Right lobe of liver (tissue), 6 donors: ENCODE measurements around the gene GREM2. TPM values are rescaled to one million over a fixed set of nuclear protein-coding genes. Genes with fewer than 3 reads are reported as not detected.

ENCODE experiments used
- ATAC-seq, 4 donors: fragments of 200-7000 bp; cut with Tn5 transposase; one replicate each; pipeline ENCODE4 v1.9.1; 2020; ENCODE audit warnings: mild to moderate bottlenecking in 4 of 4, moderate library complexity in 4 of 4
- DNase-seq, 3 donors: peaks; one replicate each; pipeline ENCODE4 v3.0.0-alpha.2; 2020
- H3K27ac ChIP-seq, 3 donors: fragments of 200-600 bp; one replicate each; pipeline ENCODE4 v1.8.0; 2022
- H3K27me3 ChIP-seq, 2 donors: fragments of 200-600 bp; one replicate each; pipeline ENCODE4 v1.8.0; 2022
- H3K36me3 ChIP-seq, 4 donors: fragments of 200-600 bp; sonication (generic) in 1 of 4; one replicate each; pipeline versions ENCODE4 v1.5.1 to v1.8.0; 2017 to 2022; ENCODE audit warnings: control low read depth in 1 of 4
- H3K4me1 ChIP-seq, 4 donors: fragments of 200-600 bp; sonication (generic) in 1 of 4; one replicate each; pipeline versions ENCODE4 v1.5.1 to v1.8.0; 2017 to 2022; ENCODE audit warnings: control low read depth in 1 of 4
- H3K4me3 ChIP-seq, 3 donors: fragments of 200-600 bp; one replicate each; pipeline ENCODE4 v1.8.0; 2022
- H3K9me3 ChIP-seq, 4 donors: fragments of 200-600 bp; sonication (generic) in 1 of 4; one replicate each; pipeline versions ENCODE4 v1.5.1 to v1.8.0; 2017 to 2022; ENCODE audit warnings: control low read depth in 1 of 4
- CTCF ChIP-seq, 4 donors: fragments of 200-600 bp in 3 of 4; fragments of 450-650 bp in 1 of 4; IDR thresholded peaks; one replicate each; pipeline versions ENCODE4 v1.5.1 to v1.8.0; 2016 to 2022; ENCODE audit warnings: antibody characterized with exemption in 4 of 4, mild to moderate bottlenecking in 2 of 4
- POLR2A ChIP-seq: fragments of 450-650 bp; IDR thresholded peaks from one replicate; pipeline ENCODE4 v1.6.1; 2017; ENCODE audit warnings: antibody characterized with exemption, mild to moderate bottlenecking
- WGBS: methylation state at CpG from one replicate; pipeline ENCODE4 v1.1.6; 2018; ENCODE audit warnings: low coverage, low lambda C conversion rate; ENCODE audit not compliant: insufficient coverage; ENCODE audit errors: missing lambda C conversion rate; 5-methylcytosine and 5-hydroxymethylcytosine counted together
- intact Hi-C, 2 donors: fragments of 100-400 bp; cut with DNase I; formaldehyde crosslinking; loops; one replicate each; pipeline versions ENCODE4 v1.11.2 to v1.14.1; 2022
- total RNA-seq, 6 experiments: library from RNA; depleted of rRNA in 2 of 6; stranded (reverse); fragments of >200 nt in 2 of 6; fragmentation: NEBNext Ultra II Directional in 3 of 6; extraction: Animal tissue kit (Norgen Biotek cat#: 25700) in 3 of 6; gene quantifications; one replicate each; pipeline versions ENCODE4 v1.1.0 to v1.2.4, GENCODE V29; 2016 to 2023
- donor health status: DM: no; HTN: yes; CAD: no.
- donor health status: DM: no; HTN: no; CAD: no.
- donor health status: DM: no; HTN: no; CAD: no.
- donor health status: DM: no; HTN: yes; CAD: no.
- donor health status: DM: no; HTN: yes; CAD: no.

GREM2 gene
- total RNA-seq, 6 experiments from 2014 or later: 5.1 to 27.4 (median 12.7) TPM

DNA sequence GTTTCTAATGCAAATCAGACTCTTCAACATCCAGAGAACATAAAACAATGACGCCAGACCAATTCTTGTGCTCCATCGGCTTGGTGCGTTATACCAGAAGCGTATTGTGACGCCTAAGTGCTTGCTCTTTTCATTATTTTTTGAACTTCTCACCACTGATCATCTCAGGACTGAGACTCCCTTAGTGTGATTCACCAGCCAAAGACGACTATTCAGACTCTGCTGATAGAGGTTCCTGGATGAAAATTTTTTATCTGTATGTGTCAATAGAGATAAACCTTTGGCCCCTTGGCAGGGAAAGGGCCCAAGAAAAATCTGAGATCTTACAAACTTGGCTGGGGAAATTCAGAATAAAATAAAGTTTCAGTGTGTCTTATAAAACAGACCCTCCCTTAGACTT lies 856 bp upstream of the GREM2 start:
- ATAC-seq (peak; percentile 53 to 65 (median 58)), DNase-seq (peak in 1 of 3 donors; percentile 52)
- WGBS: 27% methylated on average over 6 of the region's 6 CpGs
- Histone ChIP-seq H3K4me1 (peaks cover 0 to 21% (median 8%) of the 10 kb centered on the region in 4 donors), H3K4me3 (peak overlapping the region in 2 of 3 donors; percentile 56 to 59), H3K27me3 (no peaks in the 10 kb centered on the region), H3K36me3 (no peaks in the 10 kb centered on the region), H3K9me3 (no peaks in the 10 kb centered on the region), H3K27ac (peak overlapping the region; percentile 83 to 97 (median 97))
- intact Hi-C loops: no loop called here
- TF ChIP-seq CTCF (IDR thresholded peaks at IDR 0.05): no peak
- no peak for TF ChIP-seq POLR2A

GRCh38 chr1:240611228-240611618 lies 732 bp downstream of the GREM2 start:
- Histone ChIP-seq H3K9me3 (no peaks in the 10 kb centered on the region), H3K4me3 (peak overlapping the region; percentile 42 to 59 (median 56)), H3K4me1 (peaks cover 0 to 21% (median 8%) of the 10 kb centered on the region in 4 donors), H3K27me3 (no peaks in the 10 kb centered on the region), H3K27ac (peak overlapping the region; percentile 83 to 97 (median 97)), H3K36me3 (no peaks in the 10 kb centered on the region)
- no peak for TF ChIP-seq CTCF (IDR thresholded peaks at IDR 0.05)
- TF ChIP-seq POLR2A: no peak
- intact Hi-C loops: no loop called here
- DNase-seq: no peak
- 4% methylated on average over 12 of the region's 12 CpGs for WGBS
- peak in 3 of 4 donors; percentile 17 to 27 (median 25) for ATAC-seq

- Histone ChIP-seq H3K36me3 (no peaks in the 10 kb centered on the region), H3K4me1 (peaks cover 0 to 24% (median 8%) of the 10 kb centered on the region in 4 donors), H3K4me3 (peak overlapping the region; percentile 42 to 59 (median 56)), H3K9me3 (no peaks in the 10 kb centered on the region), H3K27ac (peak overlapping the region; percentile 83 to 97 (median 97)), H3K27me3 (no peaks in the 10 kb centered on the region)
- WGBS: 25% methylated on average over 6 of the region's 6 CpGs
- no peak for TF ChIP-seq CTCF (IDR thresholded peaks at IDR 0.05)
- no peak for TF ChIP-seq POLR2A
- ATAC-seq (peak; percentile 18 to 37 (median 26)), DNase-seq (no peak)
- intact Hi-C loops: no loop called here
Measured at GRCh38 chr1:240610636-240611035, 1.3 kb downstream of the GREM2 start.

DNA sequence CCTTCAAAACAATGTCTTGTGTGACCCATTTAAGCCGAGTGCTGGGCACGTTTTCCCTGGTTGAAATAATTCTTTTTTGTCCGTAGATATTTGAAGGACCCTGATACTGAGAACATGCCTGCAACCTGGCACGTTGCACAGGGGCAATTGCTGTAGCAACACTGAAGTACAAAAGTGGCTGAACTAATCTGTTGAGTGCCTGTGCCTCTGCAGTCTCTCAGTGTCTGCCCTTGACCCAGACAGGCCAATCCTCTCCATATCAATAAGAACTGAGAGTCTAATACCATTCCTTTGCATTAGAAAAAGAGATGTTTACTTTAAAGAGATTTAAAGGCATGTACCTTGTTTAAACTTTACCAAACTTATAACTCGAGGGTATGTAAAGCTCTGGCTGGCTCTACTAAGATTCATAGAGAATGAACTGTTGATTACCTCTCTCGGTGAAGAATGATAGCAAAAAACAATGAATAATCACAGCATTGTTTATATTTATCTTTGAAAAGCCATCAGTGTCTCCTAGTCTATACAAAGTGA lies 2.4 kb downstream of the GREM2 start:
- peak overlapping the region; percentile 83 to 97 (median 97) for H3K27ac ChIP-seq
- intact Hi-C loops: no loop called here

More for the DNA sequence above, 2.4 kb downstream of the GREM2 start:
- WGBS: 9% methylated on average over 6 of the region's 6 CpGs
- no peaks in the 10 kb centered on the region for H3K27me3 ChIP-seq
- no peaks in the 10 kb centered on the region for H3K9me3 ChIP-seq
- TF ChIP-seq CTCF (IDR thresholded peaks at IDR 0.05): no peak
- no peak for TF ChIP-seq POLR2A
- H3K36me3 ChIP-seq: no peaks in the 10 kb centered on the region
- H3K4me1 ChIP-seq: peaks cover 0 to 29% (median 8%) of the 10 kb centered on the region in 4 donors
- peak in 2 of 3 donors; percentile 29 to 58 for DNase-seq
- peak overlapping the region; percentile 42 to 59 (median 56) for H3K4me3 ChIP-seq
- peak; percentile 10 to 26 (median 22) for ATAC-seq
